Measurements from ENCODE around the gene TSC1.

Gene TSC1

GRCh38 chr9:132944294-132945185, at the start of gene TSC1 (continued):
- TF ChIP-seq ZBTB49 (tag by site-specific recombination; IDR thresholded peaks at IDR 0.05; ENCODE audit: low read depth): peak; percentile 38; the same call in 1 of the 2 replicates
- no peak for TF ChIP-seq ZNF747 (tag by site-specific recombination; IDR thresholded peaks at IDR 0.05)
- TF ChIP-seq BCL6B (tag by site-specific recombination; IDR thresholded peaks at IDR 0.05): 0 out of 2 replicates have a peak, but pooled peaks have one; percentile 20
- no peak for TF ChIP-seq AEBP2 (tag by site-specific recombination; IDR thresholded peaks at IDR 0.05; ENCODE audit: borderline replicate concordance)
- no peak; the same call in 1 of the 2 replicates for TF ChIP-seq ZNF138 (tag by site-specific recombination; IDR thresholded peaks at IDR 0.05; ENCODE audit: borderline replicate concordance)
- peak; percentile 100 for TF ChIP-seq KLF16 (tag by site-specific recombination; IDR thresholded peaks at IDR 0.05)
- no peak for TF ChIP-seq ZNF175 (tag by site-specific recombination; IDR thresholded peaks at IDR 0.05)
- TF ChIP-seq HOXD13 (CRISPR knock-in tag; IDR thresholded peaks at IDR 0.05; ENCODE audit: borderline replicate concordance): no peak
- TF ChIP-seq ZNF514 (tag by site-specific recombination; IDR thresholded peaks at IDR 0.05): no peak
- TF ChIP-seq KLF9 (tag by site-specific recombination; IDR thresholded peaks at IDR 0.05; ENCODE audit: low read depth): peak; percentile 100
- no peak for TF ChIP-seq ZNF768 (tag by site-specific recombination; IDR thresholded peaks at IDR 0.05)
- TF ChIP-seq ZNF16 (tag by site-specific recombination; IDR thresholded peaks at IDR 0.05; ENCODE audit: low read depth): no peak
- TF ChIP-seq ZEB2 (tag by site-specific recombination; IDR thresholded peaks at IDR 0.05): peak; percentile 90
- TF ChIP-seq ZNF654 (tag by site-specific recombination; IDR thresholded peaks at IDR 0.05; ENCODE audit: low read depth): no peak
- peak; percentile 73 for TF ChIP-seq REST (tag by site-specific recombination; IDR thresholded peaks at IDR 0.05)
- peak; percentile 90 for TF ChIP-seq ZNF660 (tag by site-specific recombination; IDR thresholded peaks at IDR 0.05)
- TF ChIP-seq ZNF645 (tag by site-specific recombination; IDR thresholded peaks at IDR 0.05): no peak
- TF ChIP-seq ZNF354C (tag by site-specific recombination; IDR thresholded peaks at IDR 0.05; ENCODE audit: borderline replicate concordance, low read depth): no peak
- TF ChIP-seq ZNF658 (tag by site-specific recombination; IDR thresholded peaks at IDR 0.05): no peak
- TF ChIP-seq ZNF391 (tag by site-specific recombination; IDR thresholded peaks at IDR 0.05; ENCODE audit: borderline replicate concordance, low read depth): peak; percentile 99
- TF ChIP-seq KLF7 (tag by site-specific recombination; IDR thresholded peaks at IDR 0.05; ENCODE audit: borderline replicate concordance): peak; percentile 97
- TF ChIP-seq ZSCAN4 (tag by site-specific recombination; IDR thresholded peaks at IDR 0.05): peak; percentile 64
- TF ChIP-seq ZNF248 (tag by site-specific recombination; IDR thresholded peaks at IDR 0.05): no peak
- TF ChIP-seq ZBTB1 (tag by site-specific recombination; IDR thresholded peaks at IDR 0.05): no peak
- peak; percentile 91 for TF ChIP-seq SP2 (tag by site-specific recombination; IDR thresholded peaks at IDR 0.05)
- TF ChIP-seq ZNF701 (tag by site-specific recombination; IDR thresholded peaks at IDR 0.05): no peak
- no peak for TF ChIP-seq ZNF140 (tag by site-specific recombination; IDR thresholded peaks at IDR 0.05)
- peak; percentile 76 for TF ChIP-seq ZNF146 (tag by site-specific recombination; IDR thresholded peaks at IDR 0.05)
- TF ChIP-seq WT1 (tag by site-specific recombination; IDR thresholded peaks at IDR 0.05): peak; percentile 83
